KOPT-K1 (cell line): ENCODE data around the gene CDKN2AIPNL.
A peak's percentile ranks its signal among the peaks of the same experiment; 100 is the strongest.
"Not testable (repeated sequence)": the region's sequence is repeated elsewhere in the genome, so short reads cannot be mapped to it uniquely, and the experiment has no call there.

Source experiments
- H3K27ac ChIP-seq: fragments of 200-600 bp; sonication (generic); 2 replicates; pipeline ENCODE4 v1.5.1; 2016; ENCODE audit warnings: antibody characterized with exemption, mild to moderate bottlenecking, low read depth, low read length; ENCODE audit not compliant: poor library complexity, severe bottlenecking
- H3K36me3 ChIP-seq: fragments of 200-600 bp; sonication (generic); 2 replicates; pipeline ENCODE4 v1.5.1; 2017; ENCODE audit warnings: antibody characterized with exemption, mild to moderate bottlenecking, low read length, moderate library complexity; ENCODE audit not compliant: insufficient read depth
- H3K9me3 ChIP-seq: fragments of 200-600 bp; sonication (generic); 2 replicates; pipeline ENCODE4 v1.5.1; 2017; ENCODE audit warnings: antibody characterized with exemption, low read length, mild to moderate bottlenecking; ENCODE audit not compliant: insufficient read depth, poor library complexity, severe bottlenecking

Gene CDKN2AIPNL

GRCh38 chr5:134427540-134428041 is 15.9 kb upstream of the CDKN2AIPNL start:
- H3K27ac ChIP-seq, result no peak overlapping the region
- no peaks in the 10 kb centered on the region for H3K36me3 ChIP-seq
- H3K9me3 ChIP-seq, result no peaks in the 10 kb centered on the region

DNA sequence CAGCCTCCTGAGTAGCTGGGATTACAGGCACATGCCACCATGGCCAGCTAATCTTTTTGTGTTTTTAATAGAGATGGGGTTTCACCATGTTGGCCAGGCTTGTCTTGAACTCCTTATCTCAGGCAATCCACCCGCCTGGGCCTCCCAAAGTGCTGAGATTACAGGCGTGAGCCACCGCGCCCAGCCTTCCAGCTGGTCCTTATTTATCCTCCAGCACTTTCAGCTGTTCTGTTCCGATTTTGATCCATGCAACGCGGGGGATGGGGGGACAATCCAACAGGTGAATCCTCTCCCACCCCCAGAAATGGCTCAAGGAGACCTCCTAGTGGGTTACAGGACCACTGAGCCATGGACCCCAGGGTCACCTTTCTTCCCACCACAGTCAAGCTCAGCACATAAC is 14.7 kb upstream of the CDKN2AIPNL start:
- Histone ChIP-seq H3K27ac (no peak overlapping the region), H3K9me3 (no peaks in the 10 kb centered on the region), H3K36me3 (no peaks in the 10 kb centered on the region)

- peaks cover 6% of the 10 kb centered on the region for H3K9me3 ChIP-seq
- H3K36me3 ChIP-seq, result no peaks in the 10 kb centered on the region
- no peak overlapping the region for H3K27ac ChIP-seq
These were observed 11.7 kb upstream of the CDKN2AIPNL start for GRCh38 chr5:134423376-134423775.

DNA sequence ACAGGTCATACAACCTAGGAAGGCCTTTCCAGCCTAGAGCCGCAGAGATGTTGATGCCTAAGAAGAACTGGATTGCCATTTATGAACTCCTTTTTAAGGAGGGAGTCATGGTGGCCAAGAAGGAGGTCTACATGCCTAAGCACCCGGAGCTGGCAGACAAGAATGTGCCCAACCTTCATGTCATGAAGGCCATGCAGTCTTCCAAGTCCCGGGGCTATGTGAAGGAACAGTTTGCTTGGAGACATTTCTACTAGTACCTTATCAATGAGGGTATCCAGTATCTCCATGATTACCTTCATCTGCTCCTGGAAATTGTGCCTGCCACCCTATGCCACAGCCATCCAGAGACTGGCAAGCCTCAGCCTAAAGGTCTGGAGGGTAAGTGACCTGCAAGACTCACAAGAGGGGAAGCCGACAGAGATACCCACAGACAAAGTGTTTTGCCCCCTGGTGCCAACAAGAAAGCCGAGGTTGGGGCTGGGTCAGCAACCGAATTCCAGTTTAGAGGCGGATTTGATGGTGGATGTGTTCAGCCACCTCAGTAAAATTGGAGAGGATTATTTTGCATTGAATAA is 11.2 kb upstream of the CDKN2AIPNL start:
- no peak overlapping the region for H3K27ac ChIP-seq
- H3K9me3 ChIP-seq, result peaks cover 6% of the 10 kb centered on the region
- H3K36me3 ChIP-seq, result no peaks in the 10 kb centered on the region

GRCh38 chr5:134421038-134421437 is 9.4 kb upstream of the CDKN2AIPNL start:
- not testable (repeated sequence) for H3K9me3 ChIP-seq, H3K36me3 ChIP-seq, H3K27ac ChIP-seq

- H3K36me3 ChIP-seq, result no peaks in the 10 kb centered on the region
- no peak overlapping the region for H3K27ac ChIP-seq
- peaks cover 6% of the 10 kb centered on the region for H3K9me3 ChIP-seq
These were observed 8.7 kb upstream of the CDKN2AIPNL start for GRCh38 chr5:134420343-134420742.

- Histone ChIP-seq H3K36me3 (no peaks in the 10 kb centered on the region), H3K9me3 (peaks cover 6% of the 10 kb centered on the region), H3K27ac (no peak overlapping the region)
These were observed 7.3 kb upstream of the CDKN2AIPNL start for GRCh38 chr5:134418958-134419357.

DNA sequence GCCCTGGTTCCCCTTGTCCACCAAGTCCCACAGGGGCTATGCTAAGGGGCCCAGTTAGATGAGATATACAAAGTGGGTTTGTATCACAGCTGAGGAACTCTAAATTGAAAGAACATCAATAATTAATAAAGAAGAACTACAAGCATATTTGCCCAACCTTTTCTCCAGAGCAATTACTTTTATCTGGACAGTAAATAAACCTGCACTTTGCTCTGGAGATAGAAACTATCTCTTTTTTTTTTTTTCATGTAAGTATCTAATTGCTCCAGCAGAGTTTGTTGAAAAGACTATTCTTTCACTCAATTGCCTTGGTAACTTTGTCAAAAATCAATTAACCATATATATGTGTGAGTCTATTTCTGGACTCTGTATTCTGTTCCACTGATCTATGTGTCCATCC is 6.0 kb upstream of the CDKN2AIPNL start:
- Histone ChIP-seq H3K36me3 (no peaks in the 10 kb centered on the region), H3K27ac (no peak overlapping the region), H3K9me3 (peaks cover 6% of the 10 kb centered on the region)

- Histone ChIP-seq H3K36me3 (peaks cover 16% of the 10 kb centered on the region), H3K9me3 (no peaks in the 10 kb centered on the region), H3K27ac (no peak overlapping the region)
These were observed 1.4 kb upstream of the CDKN2AIPNL start for GRCh38 chr5:134413046-134413445.

GRCh38 chr5:134411228-134411545 is 494 bp downstream of the CDKN2AIPNL start:
- Histone ChIP-seq H3K36me3 (peaks cover 32% of the 10 kb centered on the region), H3K27ac (peak overlapping the region; percentile 74)

GRCh38 chr5:134410822-134411221 is 859 bp downstream of the CDKN2AIPNL start:
- H3K36me3 ChIP-seq, result peaks cover 36% of the 10 kb centered on the region
- no peaks in the 10 kb centered on the region for H3K9me3 ChIP-seq
- peak overlapping the region; percentile 74 for H3K27ac ChIP-seq

More at GRCh38 chr5:134411228-134411545, 494 bp downstream of the CDKN2AIPNL start:
- H3K9me3 ChIP-seq, result no peaks in the 10 kb centered on the region

- no peaks in the 10 kb centered on the region for H3K9me3 ChIP-seq
- peaks cover 46% of the 10 kb centered on the region for H3K36me3 ChIP-seq
- no peak overlapping the region for H3K27ac ChIP-seq
These were observed 2.4 kb downstream of the CDKN2AIPNL start for GRCh38 chr5:134409321-134409720.

DNA sequence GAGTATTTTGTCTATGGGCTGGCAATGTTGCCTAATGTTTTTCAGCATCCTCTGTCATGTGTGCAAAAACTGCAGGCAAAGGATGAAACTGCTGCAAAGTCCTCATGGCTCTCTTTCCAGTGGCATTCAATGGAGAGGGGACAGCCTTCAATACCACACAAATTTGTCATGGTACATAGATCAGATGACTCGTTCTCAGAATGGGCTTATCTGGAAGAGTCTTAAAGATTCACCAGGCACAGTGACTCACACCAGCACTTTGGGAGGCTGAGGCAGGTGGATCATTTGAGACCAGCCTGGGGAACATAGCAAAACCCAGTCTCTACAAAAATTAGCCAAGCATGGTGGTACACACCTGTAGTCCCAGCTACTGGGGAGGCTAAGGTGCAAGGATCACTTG is 5.3 kb downstream of the CDKN2AIPNL start:
- no peak overlapping the region for H3K27ac ChIP-seq
- H3K36me3 ChIP-seq, result peaks cover 59% of the 10 kb centered on the region
- no peaks in the 10 kb centered on the region for H3K9me3 ChIP-seq

DNA sequence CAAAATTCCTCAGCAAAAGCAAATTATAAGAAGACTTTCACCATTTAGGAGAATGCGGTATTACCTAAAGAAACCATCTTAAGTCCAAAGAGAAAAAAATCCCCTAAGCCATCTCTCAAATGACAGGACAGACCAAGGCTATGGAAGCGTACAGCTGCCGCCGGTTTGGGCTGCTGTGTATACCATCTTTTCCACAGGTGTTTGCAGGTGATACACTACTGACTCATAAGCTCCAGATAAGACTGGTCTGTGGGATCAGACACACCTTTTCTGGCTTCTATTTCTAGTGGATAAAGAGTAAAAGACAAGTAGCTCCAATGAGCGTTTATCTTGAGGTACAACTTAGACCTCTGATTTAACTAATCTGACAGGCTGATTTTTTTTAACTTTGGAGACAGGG is 7.7 kb downstream of the CDKN2AIPNL start:
- Histone ChIP-seq H3K27ac (no peak overlapping the region), H3K36me3 (peaks cover 60% of the 10 kb centered on the region), H3K9me3 (no peaks in the 10 kb centered on the region)

GRCh38 chr5:134398609-134399155 is 13.0 kb downstream of the CDKN2AIPNL start:
- Histone ChIP-seq H3K27ac (no peak overlapping the region), H3K9me3 (no peaks in the 10 kb centered on the region), H3K36me3 (peaks cover 74% of the 10 kb centered on the region)

DNA sequence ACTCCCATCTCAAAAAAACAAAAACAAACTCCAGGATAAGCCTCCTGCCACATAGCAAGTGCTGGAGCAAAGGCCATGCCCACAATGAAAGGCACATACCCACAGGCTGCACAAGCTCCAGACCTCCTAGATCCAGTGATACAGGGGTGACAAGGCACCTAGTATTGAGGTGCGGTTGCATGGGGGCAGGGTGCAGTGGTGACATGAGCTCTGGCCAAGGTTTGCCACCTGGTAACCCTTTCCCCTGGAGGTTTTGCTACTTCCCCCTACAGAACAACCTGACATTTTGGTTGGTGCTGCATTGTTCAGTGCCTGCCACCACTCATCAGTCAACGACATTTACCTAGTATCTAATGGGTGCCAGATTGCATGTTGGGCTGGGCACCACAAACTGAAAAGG is 14.5 kb downstream of the CDKN2AIPNL start:
- H3K27ac ChIP-seq, result no peak overlapping the region
- H3K36me3 ChIP-seq, result peaks cover 83% of the 10 kb centered on the region
- no peaks in the 10 kb centered on the region for H3K9me3 ChIP-seq
